ENCODE results near the gene C18orf32.
"Not testable (repeated sequence)": the region's sequence is repeated elsewhere in the genome, so short reads cannot be mapped to it uniquely, and the experiment has no call there.

DNA sequence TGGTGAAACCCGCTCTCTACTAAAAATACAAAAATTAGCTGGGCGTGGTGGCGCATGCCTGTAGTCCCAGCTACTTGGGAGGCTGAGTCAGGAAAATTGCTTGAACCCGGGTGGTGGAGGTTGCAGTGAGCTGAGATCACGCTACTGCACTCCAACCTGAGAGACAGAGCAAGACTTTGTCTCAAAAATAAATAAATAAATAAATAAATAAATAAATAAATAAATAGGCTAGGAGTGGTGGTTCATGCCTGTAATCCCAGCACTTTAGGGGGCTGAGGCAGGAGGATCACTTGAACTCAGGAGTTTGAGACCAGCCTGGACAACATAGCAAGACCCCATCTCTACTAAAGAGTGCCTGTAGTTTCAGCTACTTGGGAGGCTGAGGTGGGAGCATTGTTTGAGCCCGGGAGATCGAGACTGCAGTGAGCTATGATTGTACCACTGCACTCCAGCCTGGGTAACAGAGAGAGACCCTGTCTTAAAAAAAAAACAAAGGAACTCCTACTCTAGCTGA, 36.6 kb upstream of the C18orf32 start:
- not testable (repeated sequence) for TF ChIP-seq POLR2A, POLR2AphosphoS5, TAF1 (IDR thresholded peaks at IDR 0.05; ENCODE audit: low read depth, low read length)
